HL-60 (cell line): ENCODE data around the gene GPD1.

Experiments used
- DNase-seq, 2 experiments: peaks; one replicate each; pipeline ENCODE4 v3.0.0-alpha.2; 2010 to 2020; ENCODE audit warnings: low read depth in 1 of 2, low spot score in 1 of 2
- H3K27ac ChIP-seq: fragments of 250-450 bp; sonication (Bioruptor Pico); replicated peaks from 2 replicates; pipeline ENCODE4 v1.5.1; 2020; ENCODE audit warnings: mild to moderate bottlenecking, moderate library complexity
- H3K27me3 ChIP-seq: fragments of 250-450 bp; sonication (Bioruptor Pico); 2 replicates; pipeline ENCODE4 v1.5.1; 2021; ENCODE audit warnings: mild to moderate bottlenecking, moderate library complexity; ENCODE audit not compliant: insufficient read depth, poor library complexity, severe bottlenecking
- H3K4me3 ChIP-seq: replicated peaks from 2 replicates; pipeline ENCODE4 v1.5.1; 2011; ENCODE audit warnings: mild to moderate bottlenecking, control low read depth, low read length; ENCODE audit not compliant: insufficient read depth
- GABPA ChIP-seq: IDR thresholded peaks from 2 replicates; pipeline ENCODE4 v1.6.1; 2012; ENCODE audit warnings: low read depth
- POLR2AphosphoS5 ChIP-seq: IDR thresholded peaks from 2 replicates; pipeline ENCODE4 v1.6.1; 2012; ENCODE audit warnings: low read depth
- SPI1 ChIP-seq: IDR thresholded peaks from 2 replicates; pipeline ENCODE4 v1.6.1; 2012; ENCODE audit warnings: low read depth, mild to moderate bottlenecking, borderline replicate concordance
- TF ChIP-seq, protein P1 (sequence below): IDR thresholded peaks from one replicate; pipeline ENCODE4 v1.5.1; 2011; ENCODE audit warnings: low read length, control low read depth, inconsistent platforms; ENCODE audit not compliant: insufficient read depth
- TF ChIP-seq, protein P2 (sequence below): IDR thresholded peaks from 2 replicates; pipeline ENCODE4 v1.6.1; 2012; ENCODE audit warnings: low read depth; ENCODE audit not compliant: insufficient replicate concordance

The GPD1 gene

DNA sequence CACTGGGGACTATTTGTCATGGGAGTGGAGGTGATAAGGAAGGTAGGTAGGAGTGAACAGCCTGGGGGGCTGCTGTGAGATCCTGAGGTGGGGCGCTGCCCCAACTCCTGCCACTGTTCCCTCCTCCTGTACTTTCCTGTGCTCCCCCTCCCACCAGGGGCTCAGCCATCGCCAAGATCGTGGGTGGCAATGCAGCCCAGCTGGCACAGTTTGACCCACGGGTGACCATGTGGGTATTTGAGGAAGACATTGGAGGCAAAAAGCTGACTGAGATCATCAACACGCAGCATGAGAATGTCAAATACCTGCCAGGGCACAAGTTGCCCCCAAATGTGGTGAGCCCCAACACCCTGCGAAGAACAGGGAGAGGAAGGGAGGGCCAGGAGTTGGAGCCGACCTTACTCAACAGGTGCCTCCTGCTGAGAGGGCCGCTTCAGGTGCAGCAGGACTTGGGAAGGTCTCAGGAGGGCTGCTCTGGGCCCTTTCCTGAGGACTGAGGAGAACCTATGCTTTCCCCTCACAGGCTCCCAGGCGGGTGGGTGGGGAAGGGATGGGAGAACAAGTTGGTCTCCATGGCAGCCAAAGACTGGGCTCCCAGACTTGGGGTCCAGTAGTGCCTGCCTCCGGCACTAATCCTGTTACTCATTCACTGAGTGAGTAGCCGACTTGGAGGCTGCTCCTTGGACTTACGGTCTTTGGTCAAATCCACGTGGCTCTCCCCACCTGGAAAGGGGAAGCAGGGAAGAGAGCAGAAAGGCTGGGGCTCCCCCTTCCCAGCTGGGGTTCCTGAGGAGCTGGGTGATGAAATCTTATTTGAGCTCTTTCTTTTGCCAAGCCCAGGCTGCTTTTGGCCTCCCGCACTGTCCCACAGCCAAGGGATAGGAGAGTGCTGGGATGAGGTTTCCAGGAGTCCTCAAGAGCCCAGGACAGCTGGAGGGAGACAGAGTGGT is 884 bp downstream of the GPD1 start:
- TF ChIP-seq, protein P1, sequence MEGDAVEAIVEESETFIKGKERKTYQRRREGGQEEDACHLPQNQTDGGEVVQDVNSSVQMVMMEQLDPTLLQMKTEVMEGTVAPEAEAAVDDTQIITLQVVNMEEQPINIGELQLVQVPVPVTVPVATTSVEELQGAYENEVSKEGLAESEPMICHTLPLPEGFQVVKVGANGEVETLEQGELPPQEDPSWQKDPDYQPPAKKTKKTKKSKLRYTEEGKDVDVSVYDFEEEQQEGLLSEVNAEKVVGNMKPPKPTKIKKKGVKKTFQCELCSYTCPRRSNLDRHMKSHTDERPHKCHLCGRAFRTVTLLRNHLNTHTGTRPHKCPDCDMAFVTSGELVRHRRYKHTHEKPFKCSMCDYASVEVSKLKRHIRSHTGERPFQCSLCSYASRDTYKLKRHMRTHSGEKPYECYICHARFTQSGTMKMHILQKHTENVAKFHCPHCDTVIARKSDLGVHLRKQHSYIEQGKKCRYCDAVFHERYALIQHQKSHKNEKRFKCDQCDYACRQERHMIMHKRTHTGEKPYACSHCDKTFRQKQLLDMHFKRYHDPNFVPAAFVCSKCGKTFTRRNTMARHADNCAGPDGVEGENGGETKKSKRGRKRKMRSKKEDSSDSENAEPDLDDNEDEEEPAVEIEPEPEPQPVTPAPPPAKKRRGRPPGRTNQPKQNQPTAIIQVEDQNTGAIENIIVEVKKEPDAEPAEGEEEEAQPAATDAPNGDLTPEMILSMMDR: no peak
- no peak for TF ChIP-seq GABPA
- no peak overlapping the region for H3K27ac ChIP-seq
- no peak overlapping the region for H3K4me3 ChIP-seq
- DNase-seq: no peak
- no peaks in the 10 kb centered on the region for H3K27me3 ChIP-seq

DNA sequence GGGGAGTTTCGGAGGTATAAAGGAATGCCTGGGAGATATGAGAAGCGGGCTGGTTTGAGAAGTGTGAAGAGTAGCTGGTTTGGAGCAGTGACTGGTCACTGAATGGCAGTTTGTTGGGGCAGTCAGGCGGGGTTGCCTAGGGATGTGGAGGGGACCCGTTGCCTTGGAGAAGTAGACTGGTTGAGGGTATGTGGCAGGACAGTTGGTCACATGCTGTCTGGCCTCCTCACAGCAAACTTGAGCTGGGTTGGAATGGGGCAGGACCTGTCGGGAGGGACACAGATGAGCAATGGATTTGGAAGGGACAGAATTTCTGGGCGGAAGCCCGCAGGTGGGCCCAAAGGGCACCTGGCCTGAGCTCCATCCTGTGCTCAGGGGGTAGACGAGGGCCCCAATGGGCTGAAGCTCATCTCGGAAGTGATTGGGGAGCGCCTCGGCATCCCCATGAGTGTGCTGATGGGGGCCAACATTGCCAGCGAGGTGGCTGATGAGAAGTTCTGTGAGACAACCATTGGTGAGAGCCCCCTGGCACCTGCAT is 2.2 kb downstream of the GPD1 start:
- H3K27me3 ChIP-seq: no peaks in the 10 kb centered on the region
- no peak for DNase-seq
- TF ChIP-seq, protein P1: no peak
- TF ChIP-seq SPI1 (no peak), GABPA (no peak), POLR2AphosphoS5 (no peak)
- TF ChIP-seq, protein P2, sequence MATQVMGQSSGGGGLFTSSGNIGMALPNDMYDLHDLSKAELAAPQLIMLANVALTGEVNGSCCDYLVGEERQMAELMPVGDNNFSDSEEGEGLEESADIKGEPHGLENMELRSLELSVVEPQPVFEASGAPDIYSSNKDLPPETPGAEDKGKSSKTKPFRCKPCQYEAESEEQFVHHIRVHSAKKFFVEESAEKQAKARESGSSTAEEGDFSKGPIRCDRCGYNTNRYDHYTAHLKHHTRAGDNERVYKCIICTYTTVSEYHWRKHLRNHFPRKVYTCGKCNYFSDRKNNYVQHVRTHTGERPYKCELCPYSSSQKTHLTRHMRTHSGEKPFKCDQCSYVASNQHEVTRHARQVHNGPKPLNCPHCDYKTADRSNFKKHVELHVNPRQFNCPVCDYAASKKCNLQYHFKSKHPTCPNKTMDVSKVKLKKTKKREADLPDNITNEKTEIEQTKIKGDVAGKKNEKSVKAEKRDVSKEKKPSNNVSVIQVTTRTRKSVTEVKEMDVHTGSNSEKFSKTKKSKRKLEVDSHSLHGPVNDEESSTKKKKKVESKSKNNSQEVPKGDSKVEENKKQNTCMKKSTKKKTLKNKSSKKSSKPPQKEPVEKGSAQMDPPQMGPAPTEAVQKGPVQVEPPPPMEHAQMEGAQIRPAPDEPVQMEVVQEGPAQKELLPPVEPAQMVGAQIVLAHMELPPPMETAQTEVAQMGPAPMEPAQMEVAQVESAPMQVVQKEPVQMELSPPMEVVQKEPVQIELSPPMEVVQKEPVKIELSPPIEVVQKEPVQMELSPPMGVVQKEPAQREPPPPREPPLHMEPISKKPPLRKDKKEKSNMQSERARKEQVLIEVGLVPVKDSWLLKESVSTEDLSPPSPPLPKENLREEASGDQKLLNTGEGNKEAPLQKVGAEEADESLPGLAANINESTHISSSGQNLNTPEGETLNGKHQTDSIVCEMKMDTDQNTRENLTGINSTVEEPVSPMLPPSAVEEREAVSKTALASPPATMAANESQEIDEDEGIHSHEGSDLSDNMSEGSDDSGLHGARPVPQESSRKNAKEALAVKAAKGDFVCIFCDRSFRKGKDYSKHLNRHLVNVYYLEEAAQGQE: no peak
- H3K4me3 ChIP-seq: no peak overlapping the region
- no peak overlapping the region for H3K27ac ChIP-seq

DNA sequence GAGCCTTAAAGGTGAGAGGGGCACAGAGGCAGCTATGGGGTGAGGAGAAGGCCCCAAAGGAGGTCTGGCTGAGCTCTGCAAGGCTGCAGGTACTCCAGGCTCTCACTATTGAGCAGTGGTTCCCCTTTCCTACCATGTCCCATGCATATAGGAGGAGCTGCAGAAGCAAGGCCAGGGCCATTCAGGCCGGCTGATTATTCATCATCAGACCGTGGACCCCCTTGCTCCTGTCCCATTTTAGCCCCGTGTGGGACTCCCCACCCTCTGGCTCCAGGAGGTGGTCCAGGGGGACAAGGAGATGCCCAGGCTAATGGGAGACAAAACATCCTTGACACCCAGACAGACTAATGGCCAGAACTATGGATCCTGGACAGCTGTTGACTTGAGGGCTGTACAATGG is 3.1 kb downstream of the GPD1 start:
- no peak overlapping the region for H3K4me3 ChIP-seq
- DNase-seq: no peak
- H3K27ac ChIP-seq: no peak overlapping the region
- TF ChIP-seq, protein P1: no peak
- no peak for TF ChIP-seq GABPA
- TF ChIP-seq, protein P2: no peak
- TF ChIP-seq POLR2AphosphoS5: no peak
- no peak for TF ChIP-seq SPI1
- H3K27me3 ChIP-seq: no peaks in the 10 kb centered on the region
